ENCODE results near the gene ABCA4.

ABCA4 gene

GRCh38 chr1:94099303-94099702 lies 21.6 kb downstream of the ABCA4 start:
- Histone ChIP-seq H3K36me3 (ENCODE audit: control insufficient read depth in 2 of 2, insufficient read depth in 1 of 2, low read length in 2 of 2) (no peaks in the 10 kb centered on the region), H3K9me3 (ENCODE audit: control insufficient read depth, insufficient read depth, low read depth, low read length) (no peaks in the 10 kb centered on the region), H3K4me3 (ENCODE audit: low read depth, low read length) (no peak overlapping the region), H3K4me1 (ENCODE audit: control insufficient read depth, insufficient read depth, low read length) (peaks cover 4% of the 10 kb centered on the region; the same call in 1 of the 2 replicates), H3K27ac (ENCODE audit: extremely low read depth, low read depth, low read length) (no peak overlapping the region)
- POLR2A ChIA-PET, result no interaction called here
- no peak for TF ChIP-seq ZNF423 (tag by site-specific recombination; IDR thresholded peaks at IDR 0.05)
- TF ChIP-seq ZSCAN4 (tag by site-specific recombination; IDR thresholded peaks at IDR 0.05), result no peak
- no peak for TF ChIP-seq ZNF704 (tag by site-specific recombination; IDR thresholded peaks at IDR 0.05)
- TF ChIP-seq ZNF202 (tag by site-specific recombination; IDR thresholded peaks at IDR 0.05; ENCODE audit: borderline replicate concordance), result no peak
- no peak for TF ChIP-seq ZNF157 (tag by site-specific recombination; IDR thresholded peaks at IDR 0.05)
- no peak for TF ChIP-seq ZNF792 (tag by site-specific recombination; IDR thresholded peaks at IDR 0.05)
- TF ChIP-seq EGR2 (tag by site-specific recombination; IDR thresholded peaks at IDR 0.05; ENCODE audit: low read depth), result no peak
- CTCF ChIA-PET, result interaction anchor here (0.6 to 2.3 kb wide), 3 partner anchors 37 to 236 kb away, joined by 3 to 8 read pairs (median 6); no protein-coding TSS in a partner anchor

- H3K36me3 ChIP-seq (ENCODE audit: control insufficient read depth in 2 of 2, insufficient read depth in 1 of 2, low read length in 2 of 2), result no peaks in the 10 kb centered on the region
- POLR2A ChIA-PET, result no interaction called here
- H3K27ac ChIP-seq (ENCODE audit: extremely low read depth, low read depth, low read length), result no peak overlapping the region
- CTCF ChIA-PET, result no interaction called here
- 0 out of 2 replicates have a peak, but pooled peaks have one; percentile 13 for TF ChIP-seq ZNF341 (tag by site-specific recombination; IDR thresholded peaks at IDR 0.05; ENCODE audit: low read depth)
- 0 out of 2 replicates have a peak, but pooled peaks have one; percentile 50 for TF ChIP-seq ZSCAN16 (tag by site-specific recombination; IDR thresholded peaks at IDR 0.05)
- no peak for TF ChIP-seq ZNF324 (tag by site-specific recombination; IDR thresholded peaks at IDR 0.05)
- TF ChIP-seq ZNF354C (tag by site-specific recombination; IDR thresholded peaks at IDR 0.05; ENCODE audit: borderline replicate concordance, low read depth), result no peak
- TF ChIP-seq MYNN (tag by site-specific recombination; IDR thresholded peaks at IDR 0.05; ENCODE audit: borderline replicate concordance), result no peak
- TF ChIP-seq PATZ1 (tag by site-specific recombination; IDR thresholded peaks at IDR 0.05), result no peak
- 0 out of 2 replicates have a peak, but pooled peaks have one; percentile 32 for TF ChIP-seq PRDM4 (tag by site-specific recombination; IDR thresholded peaks at IDR 0.05)
- TF ChIP-seq ZNF571 (tag by site-specific recombination; IDR thresholded peaks at IDR 0.05), result no peak
- no peak for TF ChIP-seq ZNF248 (tag by site-specific recombination; IDR thresholded peaks at IDR 0.05)
- H3K4me1 ChIP-seq (ENCODE audit: control insufficient read depth, insufficient read depth, low read length), result peaks cover 4% of the 10 kb centered on the region; the same call in 1 of the 2 replicates
- no peaks in the 10 kb centered on the region for H3K9me3 ChIP-seq (ENCODE audit: control insufficient read depth, insufficient read depth, low read depth, low read length)
- no peak overlapping the region for H3K4me3 ChIP-seq (ENCODE audit: low read depth, low read length)
Measured at GRCh38 chr1:94098585-94099111, 22.3 kb downstream of the ABCA4 start.

All from HEK293 (cell line).